Ishikawa (cell line): ENCODE results near the gene ITGA1.

Source experiments
- EP300 ChIP-seq: IDR thresholded peaks from 2 replicates; pipeline ENCODE4 v1.6.1; 2012; ENCODE audit warnings: borderline replicate concordance
- RAD21 ChIP-seq: IDR thresholded peaks from 2 replicates; pipeline ENCODE4 v1.6.1; 2012; ENCODE audit warnings: low read depth
- TAF1 ChIP-seq: IDR thresholded peaks from 2 replicates; pipeline ENCODE4 v1.6.1; 2012; ENCODE audit warnings: low read depth, mild to moderate bottlenecking
- TF ChIP-seq, protein P1 (sequence below): IDR thresholded peaks from 2 replicates; pipeline ENCODE4 v1.6.1; 2012; ENCODE audit warnings: low read depth, mild to moderate bottlenecking
- TF ChIP-seq, protein P2 (sequence below): IDR thresholded peaks from 2 replicates; pipeline ENCODE4 v1.6.1; 2012

DNA sequence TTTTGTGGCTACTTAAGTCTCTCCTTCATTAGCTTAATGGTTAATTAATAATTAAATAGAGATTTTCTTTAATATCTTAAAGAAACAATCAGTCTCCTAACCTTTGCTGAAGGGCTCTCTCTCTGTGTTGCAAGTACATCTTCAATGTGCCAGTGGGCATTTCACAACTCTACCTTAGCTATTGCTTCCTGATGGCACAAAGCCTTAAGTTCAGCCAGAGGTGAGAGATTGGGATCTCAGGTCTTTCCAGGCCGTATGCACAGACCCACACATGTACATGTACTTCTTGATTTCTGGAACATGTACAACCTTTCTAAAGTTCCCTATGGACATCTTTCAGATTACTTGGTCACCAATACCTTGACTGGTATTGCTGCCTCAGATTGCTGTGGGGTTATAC lies 8.9 kb upstream of the ITGA1 start:
- TF ChIP-seq TAF1 (no peak), EP300 (no peak), RAD21 (no peak)
- TF ChIP-seq, protein P1, sequence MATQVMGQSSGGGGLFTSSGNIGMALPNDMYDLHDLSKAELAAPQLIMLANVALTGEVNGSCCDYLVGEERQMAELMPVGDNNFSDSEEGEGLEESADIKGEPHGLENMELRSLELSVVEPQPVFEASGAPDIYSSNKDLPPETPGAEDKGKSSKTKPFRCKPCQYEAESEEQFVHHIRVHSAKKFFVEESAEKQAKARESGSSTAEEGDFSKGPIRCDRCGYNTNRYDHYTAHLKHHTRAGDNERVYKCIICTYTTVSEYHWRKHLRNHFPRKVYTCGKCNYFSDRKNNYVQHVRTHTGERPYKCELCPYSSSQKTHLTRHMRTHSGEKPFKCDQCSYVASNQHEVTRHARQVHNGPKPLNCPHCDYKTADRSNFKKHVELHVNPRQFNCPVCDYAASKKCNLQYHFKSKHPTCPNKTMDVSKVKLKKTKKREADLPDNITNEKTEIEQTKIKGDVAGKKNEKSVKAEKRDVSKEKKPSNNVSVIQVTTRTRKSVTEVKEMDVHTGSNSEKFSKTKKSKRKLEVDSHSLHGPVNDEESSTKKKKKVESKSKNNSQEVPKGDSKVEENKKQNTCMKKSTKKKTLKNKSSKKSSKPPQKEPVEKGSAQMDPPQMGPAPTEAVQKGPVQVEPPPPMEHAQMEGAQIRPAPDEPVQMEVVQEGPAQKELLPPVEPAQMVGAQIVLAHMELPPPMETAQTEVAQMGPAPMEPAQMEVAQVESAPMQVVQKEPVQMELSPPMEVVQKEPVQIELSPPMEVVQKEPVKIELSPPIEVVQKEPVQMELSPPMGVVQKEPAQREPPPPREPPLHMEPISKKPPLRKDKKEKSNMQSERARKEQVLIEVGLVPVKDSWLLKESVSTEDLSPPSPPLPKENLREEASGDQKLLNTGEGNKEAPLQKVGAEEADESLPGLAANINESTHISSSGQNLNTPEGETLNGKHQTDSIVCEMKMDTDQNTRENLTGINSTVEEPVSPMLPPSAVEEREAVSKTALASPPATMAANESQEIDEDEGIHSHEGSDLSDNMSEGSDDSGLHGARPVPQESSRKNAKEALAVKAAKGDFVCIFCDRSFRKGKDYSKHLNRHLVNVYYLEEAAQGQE: no peak
- TF ChIP-seq, protein P2, sequence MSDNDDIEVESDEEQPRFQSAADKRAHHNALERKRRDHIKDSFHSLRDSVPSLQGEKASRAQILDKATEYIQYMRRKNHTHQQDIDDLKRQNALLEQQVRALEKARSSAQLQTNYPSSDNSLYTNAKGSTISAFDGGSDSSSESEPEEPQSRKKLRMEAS: no peak
